B cell (primary cell): ENCODE data around the gene STPG1.

Experiments
- CTCF ChIP-seq: fragments of 200-600 bp; IDR thresholded peaks from one replicate; pipeline ENCODE4 v1.8.0; 2022; ENCODE audit warnings: antibody characterized with exemption, mild to moderate bottlenecking
- EZH2 ChIP-seq: IDR thresholded peaks from 2 replicates; pipeline ENCODE4 v1.6.1; 2012; ENCODE audit warnings: borderline replicate concordance, low read depth, mild to moderate bottlenecking, moderate library complexity, low read length; ENCODE audit not compliant: insufficient read depth, poor library complexity, severe bottlenecking

GRCh38 chr1:24355466-24355865 lies 58.1 kb downstream of the STPG1 start:
- TF ChIP-seq CTCF (no peak), EZH2 (no peak)
